SK-N-SH (cell line): ENCODE data around the gene SPO11.

Source experiments
- CTCF ChIP-seq: fragments of 200-600 bp; sonication (generic); IDR thresholded peaks from 2 replicates; pipeline ENCODE4 v1.6.1; 2017; ENCODE audit warnings: antibody characterized with exemption, mild to moderate bottlenecking, moderate library complexity
- RAD21 ChIP-seq: IDR thresholded peaks from 2 replicates; pipeline ENCODE4 v1.6.1; 2012; ENCODE audit warnings: mild to moderate bottlenecking, low read length
- RFX5 ChIP-seq: IDR thresholded peaks from 2 replicates; pipeline ENCODE4 v1.6.1; 2012; ENCODE audit warnings: mild to moderate bottlenecking, improper control_type of control experiment, low read length
- RXRA ChIP-seq: IDR thresholded peaks from 2 replicates; pipeline ENCODE4 v1.4.0; 2012; ENCODE audit warnings: low read depth, mild to moderate bottlenecking, borderline replicate concordance

- TF ChIP-seq RFX5 (no peak), CTCF (no peak), RAD21 (no peak), RXRA (no peak)
These were observed 49.2 kb downstream of the SPO11 start for GRCh38 chr20:57378646-57379262.
